Activated CD4-positive, alpha-beta memory T cell treated with anti-CD3 and anti-CD28 coated beads, Interleukin-2, amount 10 ng/mL, durations not matched to agents 7 days and 5 days (primary cell): ENCODE results near the gene RIC8B. TPM values are rescaled to one million over a fixed set of nuclear protein-coding genes. Genes with fewer than 3 reads are reported as not detected.

ENCODE experiments used
- CTCF ChIA-PET: fragments of 350-600 bp; sonication (Branson Sonifier 250); formaldehyde crosslinking; loops from one replicate; lab custom pipeline; 2021; ENCODE audit warnings: antibody characterized with exemption, inconsistent platforms; lab: Charles Lee
- POLR2A ChIA-PET: fragments of 350-600 bp; sonication (Branson Sonifier 250); formaldehyde crosslinking; loops from one replicate; lab custom pipeline; 2021; ENCODE audit warnings: antibody characterized with exemption; lab: Charles Lee
- DNase-seq: peaks from one replicate; pipeline ENCODE4 v3.0.0-alpha.2; 2020
- H3K27ac Mint-ChIP-seq: one replicate; pipeline ENCODE4 v1.8.0; 2021; ENCODE audit warnings: mild to moderate bottlenecking, mixed read lengths
- H3K27me3 Mint-ChIP-seq: one replicate; pipeline ENCODE4 v1.8.0; 2021; ENCODE audit warnings: mixed read lengths
- H3K36me3 Mint-ChIP-seq: one replicate; pipeline ENCODE4 v1.8.0; 2021; ENCODE audit warnings: low read depth, mixed read lengths
- H3K4me1 Mint-ChIP-seq: one replicate; pipeline ENCODE4 v1.8.0; 2021; ENCODE audit warnings: mixed read lengths
- H3K4me3 Mint-ChIP-seq: one replicate; pipeline ENCODE4 v1.8.0; 2021; ENCODE audit warnings: mild to moderate bottlenecking, mixed read lengths
- H3K9me3 Mint-ChIP-seq: one replicate; pipeline ENCODE4 v1.8.0; 2021; ENCODE audit warnings: mixed read lengths
- total RNA-seq, 2 experiments: library from RNA; stranded (reverse); gene quantifications; one replicate each; pipeline ENCODE4 v1.2.3, GENCODE V29; 2021

The RIC8B gene
- total RNA-seq, 2 experiments from 2014 or later, result 9.1 to 11.6 TPM

DNA sequence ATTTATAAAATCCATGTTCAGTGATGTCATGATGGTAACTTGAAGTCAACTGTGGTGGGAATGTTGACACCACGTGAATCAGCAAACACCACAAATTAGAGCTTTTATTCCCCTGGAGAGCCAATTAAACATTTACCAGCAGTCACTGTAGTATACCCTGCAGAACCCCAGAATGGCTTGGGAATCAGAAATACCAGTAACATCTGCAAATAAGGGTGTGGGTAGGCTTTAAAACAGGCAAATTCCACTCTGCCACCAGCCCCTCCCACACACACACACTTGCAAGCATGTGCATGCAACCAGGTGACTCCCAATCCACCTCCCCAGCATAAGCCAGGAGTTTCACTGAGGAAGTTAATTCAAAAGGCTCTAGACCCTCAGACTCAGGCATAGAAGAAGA, 117.6 kb downstream of the RIC8B start:
- DNase-seq, result no peak
- H3K27ac Mint-ChIP-seq, result no peak overlapping the region
- no peaks in the 10 kb centered on the region for H3K27me3 Mint-ChIP-seq
- POLR2A ChIA-PET, result no interaction called here
- CTCF ChIA-PET, result no interaction called here
- H3K36me3 Mint-ChIP-seq, result peaks cover 5% of the 10 kb centered on the region
- peaks cover 2% of the 10 kb centered on the region for H3K9me3 Mint-ChIP-seq
- H3K4me3 Mint-ChIP-seq, result no peak overlapping the region
- peaks cover 7% of the 10 kb centered on the region for H3K4me1 Mint-ChIP-seq

DNA sequence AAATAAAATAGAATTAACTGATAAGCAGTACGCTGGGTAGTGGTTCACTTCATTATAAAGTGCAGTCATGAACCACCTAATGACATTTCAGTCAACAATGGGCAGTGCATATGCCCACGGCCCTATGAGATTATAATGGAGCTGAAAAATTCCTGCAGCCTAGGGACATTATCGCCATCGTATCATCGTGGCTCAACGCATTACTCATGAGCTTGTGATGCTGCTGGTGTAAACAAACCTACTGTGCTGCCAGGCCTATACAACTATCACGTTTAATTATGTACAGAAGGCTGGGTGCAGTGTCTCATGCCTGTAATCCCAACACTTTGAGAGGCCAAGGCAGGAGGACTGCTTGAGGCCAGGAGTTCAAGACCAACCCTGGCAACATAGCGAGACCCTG, 119.0 kb downstream of the RIC8B start:
- ChIA-PET POLR2A (no interaction called here), CTCF (no interaction called here)
- Mint-ChIP-seq H3K27me3 (no peaks in the 10 kb centered on the region), H3K4me1 (peaks cover 8% of the 10 kb centered on the region), H3K36me3 (peaks cover 2% of the 10 kb centered on the region), H3K27ac (no peak overlapping the region), H3K9me3 (peaks cover 2% of the 10 kb centered on the region), H3K4me3 (no peak overlapping the region)
- DNase-seq, result no peak

DNA sequence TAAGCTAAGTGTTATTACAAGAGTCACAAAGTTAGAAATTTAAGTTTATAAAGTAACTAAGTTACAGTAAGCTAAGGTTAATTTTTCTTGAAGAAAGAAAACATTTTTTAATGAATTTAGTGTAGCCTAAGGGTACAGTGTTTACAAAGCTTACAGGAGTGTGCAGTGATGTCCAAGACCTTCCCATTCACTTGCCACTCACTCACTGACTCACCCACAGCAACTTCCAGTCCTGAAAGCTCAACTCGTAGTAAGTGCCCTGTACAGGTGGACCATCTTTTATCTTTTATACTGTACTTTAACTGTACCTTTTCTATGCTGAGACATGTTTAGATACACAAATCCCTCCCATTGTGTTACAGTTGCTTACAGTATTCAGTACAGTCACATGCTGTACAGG, 120.3 kb downstream of the RIC8B start:
- Mint-ChIP-seq H3K4me1 (peaks cover 8% of the 10 kb centered on the region), H3K27ac (no peak overlapping the region), H3K9me3 (peaks cover 2% of the 10 kb centered on the region), H3K4me3 (no peak overlapping the region), H3K27me3 (no peaks in the 10 kb centered on the region), H3K36me3 (peaks cover 2% of the 10 kb centered on the region)
- CTCF ChIA-PET, result interaction anchor here (0.7 to 1.3 kb wide), 3 partner anchors 8 to 185 kb away, joined by 3 to 4 read pairs (median 4); no protein-coding TSS in a partner anchor
- POLR2A ChIA-PET, result no interaction called here
- no peak for DNase-seq

DNA sequence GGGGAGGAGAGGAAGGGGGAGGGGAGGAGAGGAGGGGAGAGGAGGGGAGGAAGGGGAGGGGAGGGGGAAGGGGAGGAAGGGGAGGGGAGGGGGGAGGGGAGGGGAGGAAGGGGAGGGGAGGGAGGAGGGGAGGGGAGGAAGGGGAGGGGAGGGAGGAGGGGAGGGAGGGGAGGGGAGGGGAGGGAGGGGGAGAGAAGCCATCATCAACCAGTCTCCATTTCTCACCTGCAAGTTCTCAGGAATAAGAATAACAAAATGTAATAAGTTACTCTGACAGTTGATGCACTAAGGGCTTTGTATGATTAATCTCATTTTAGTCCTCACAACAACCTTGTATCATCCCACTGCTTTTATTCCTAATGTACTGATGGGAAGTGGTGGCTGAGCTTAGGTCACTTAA, 122.1 kb downstream of the RIC8B start:
- ChIA-PET POLR2A (no interaction called here), CTCF (no interaction called here)
- H3K9me3 Mint-ChIP-seq, result peaks cover 2% of the 10 kb centered on the region
- DNase-seq, result no peak
- H3K4me1 Mint-ChIP-seq, result peaks cover 8% of the 10 kb centered on the region
- H3K27ac Mint-ChIP-seq, result no peak overlapping the region
- H3K36me3 Mint-ChIP-seq, result peaks cover 2% of the 10 kb centered on the region
- H3K4me3 Mint-ChIP-seq, result no peak overlapping the region
- H3K27me3 Mint-ChIP-seq, result peaks cover 2% of the 10 kb centered on the region

DNA sequence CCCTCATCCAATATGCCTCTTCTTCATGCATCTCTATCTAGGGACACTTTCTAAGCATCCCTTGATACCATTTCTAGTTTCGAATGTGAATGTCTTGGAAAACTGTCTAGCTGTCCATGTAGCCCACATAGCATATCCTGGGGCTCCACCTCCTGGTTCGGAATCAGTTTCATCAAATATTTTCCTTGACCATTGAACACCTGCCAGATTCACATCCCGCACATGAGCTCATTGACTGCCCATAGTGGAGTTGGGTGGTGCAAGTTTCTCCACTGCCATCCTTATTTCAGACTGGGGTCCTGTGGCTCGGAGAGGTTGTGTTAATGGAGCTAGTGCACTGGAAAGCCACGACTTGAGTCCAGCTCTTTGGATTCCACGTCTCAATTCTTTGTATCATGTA, 122.6 kb downstream of the RIC8B start:
- Mint-ChIP-seq H3K4me1 (peaks cover 8% of the 10 kb centered on the region), H3K9me3 (peaks cover 2% of the 10 kb centered on the region), H3K27me3 (peaks cover 4% of the 10 kb centered on the region), H3K36me3 (peaks cover 2% of the 10 kb centered on the region), H3K4me3 (no peak overlapping the region), H3K27ac (no peak overlapping the region)
- no peak for DNase-seq
- ChIA-PET POLR2A (no interaction called here), CTCF (interaction anchor here (0.6 kb wide), 1 partner anchor 10 kb away, joined by 3 read pairs; no protein-coding TSS in a partner anchor)

DNA sequence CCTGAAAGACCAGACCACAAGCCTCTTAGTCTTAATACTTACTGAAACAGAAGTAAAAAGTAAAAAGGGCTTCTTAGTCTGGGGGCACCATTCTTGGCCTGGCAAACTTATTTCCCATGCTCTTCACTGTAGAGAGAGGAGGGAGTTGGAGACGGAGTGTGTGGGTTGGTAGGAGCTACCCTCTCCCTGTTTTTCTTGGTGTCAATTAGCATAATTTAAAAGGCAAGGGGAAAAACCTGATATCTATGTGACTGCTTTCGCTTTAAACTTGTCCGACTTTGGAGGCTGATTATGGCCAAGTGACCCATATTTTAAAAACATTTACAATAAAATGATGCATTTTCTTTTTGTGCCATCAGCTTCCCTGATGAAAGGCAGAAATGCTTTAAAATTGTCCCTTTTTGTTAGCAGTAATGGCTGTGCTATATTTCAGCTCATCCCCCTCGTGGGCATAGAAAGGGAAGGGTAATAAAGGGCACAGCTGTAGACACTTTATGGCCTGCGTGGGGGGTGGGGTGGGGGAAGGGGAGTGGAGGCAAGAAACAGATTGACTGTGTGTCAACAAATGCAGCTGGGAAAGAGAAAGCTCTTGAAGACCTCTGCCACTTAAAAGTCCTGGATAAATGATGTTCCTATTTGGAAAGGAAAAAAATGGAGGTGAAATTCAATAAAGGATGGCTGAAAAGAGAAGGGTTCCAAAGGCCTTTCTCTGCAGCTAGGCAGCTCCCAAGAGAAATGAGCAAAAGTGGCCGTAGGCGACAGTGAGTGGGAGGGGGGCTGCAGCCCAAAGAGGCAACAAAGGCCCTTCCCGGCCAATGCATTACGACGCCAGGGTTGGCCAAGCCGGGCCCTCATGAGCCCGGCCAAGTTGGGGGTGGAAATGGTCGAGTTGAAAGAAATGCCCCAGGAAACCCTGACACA, 123.8 kb downstream of the RIC8B start:
- no peak overlapping the region for H3K27ac Mint-ChIP-seq
- no peak for DNase-seq
- POLR2A ChIA-PET, result no interaction called here
- H3K4me1 Mint-ChIP-seq, result peaks cover 11% of the 10 kb centered on the region
- H3K36me3 Mint-ChIP-seq, result peaks cover 2% of the 10 kb centered on the region
- no peak overlapping the region for H3K4me3 Mint-ChIP-seq
- H3K27me3 Mint-ChIP-seq, result peaks cover 14% of the 10 kb centered on the region
- CTCF ChIA-PET, result interaction anchor here (0.6 kb wide), 1 partner anchor 9 kb away, joined by 3 read pairs; no protein-coding TSS in a partner anchor
- H3K9me3 Mint-ChIP-seq, result peaks cover 2% of the 10 kb centered on the region

DNA sequence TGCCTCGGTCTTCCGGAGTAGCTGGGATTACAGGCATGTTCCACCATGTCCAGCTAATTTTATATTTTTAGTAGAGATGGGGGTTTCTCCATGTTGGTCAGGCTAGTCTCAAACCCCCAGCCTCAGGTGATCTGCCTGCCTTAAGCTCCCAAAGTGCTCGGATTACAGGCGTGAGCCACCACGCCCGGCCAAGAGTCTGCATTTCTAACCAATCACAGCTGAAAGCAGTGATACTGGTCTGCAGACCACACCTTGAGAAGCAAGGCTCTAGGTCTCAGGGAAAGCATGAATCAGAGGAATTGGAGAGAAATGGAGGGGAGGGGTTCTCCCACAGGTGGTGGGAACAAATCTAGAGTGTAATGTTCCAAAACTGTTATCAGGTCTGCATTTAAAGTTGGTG, 126.1 kb downstream of the RIC8B start:
- no peak for DNase-seq
- Mint-ChIP-seq H3K4me1 (peaks cover 17% of the 10 kb centered on the region), H3K9me3 (peaks cover 2% of the 10 kb centered on the region), H3K27ac (no peak overlapping the region), H3K4me3 (no peak overlapping the region), H3K27me3 (peaks cover 25% of the 10 kb centered on the region), H3K36me3 (peaks cover 2% of the 10 kb centered on the region)
- ChIA-PET CTCF (interaction anchor here (2.1 kb wide), 1 partner anchor 19 kb away, joined by 7 read pairs; no protein-coding TSS in a partner anchor), POLR2A (no interaction called here)

DNA sequence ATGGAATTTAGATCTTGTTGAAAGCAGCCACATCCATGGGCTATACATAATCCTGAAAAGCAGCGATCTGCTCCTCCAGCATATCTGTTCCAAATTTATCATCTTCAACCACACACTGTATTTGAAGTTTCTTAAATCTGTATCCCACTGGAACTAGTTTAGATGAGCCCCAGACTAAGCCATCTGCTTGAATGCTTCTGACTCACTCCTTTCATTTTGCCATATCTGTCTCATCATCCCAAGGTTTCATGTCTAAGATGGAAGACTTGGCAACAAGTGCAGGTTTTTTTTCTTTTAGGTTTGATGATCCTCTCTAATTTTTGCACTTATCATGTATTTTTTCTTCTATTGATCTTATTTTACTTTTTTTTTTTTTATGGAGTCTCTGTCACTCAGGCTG, 126.8 kb downstream of the RIC8B start:
- Mint-ChIP-seq H3K36me3 (no peaks in the 10 kb centered on the region), H3K4me1 (peaks cover 13% of the 10 kb centered on the region), H3K27ac (no peak overlapping the region), H3K9me3 (no peaks in the 10 kb centered on the region), H3K27me3 (peaks cover 26% of the 10 kb centered on the region), H3K4me3 (no peak overlapping the region)
- POLR2A ChIA-PET, result no interaction called here
- CTCF ChIA-PET, result interaction anchor here (2.1 kb wide), 1 partner anchor 18 kb away, joined by 7 read pairs; no protein-coding TSS in a partner anchor
- no peak for DNase-seq

DNA sequence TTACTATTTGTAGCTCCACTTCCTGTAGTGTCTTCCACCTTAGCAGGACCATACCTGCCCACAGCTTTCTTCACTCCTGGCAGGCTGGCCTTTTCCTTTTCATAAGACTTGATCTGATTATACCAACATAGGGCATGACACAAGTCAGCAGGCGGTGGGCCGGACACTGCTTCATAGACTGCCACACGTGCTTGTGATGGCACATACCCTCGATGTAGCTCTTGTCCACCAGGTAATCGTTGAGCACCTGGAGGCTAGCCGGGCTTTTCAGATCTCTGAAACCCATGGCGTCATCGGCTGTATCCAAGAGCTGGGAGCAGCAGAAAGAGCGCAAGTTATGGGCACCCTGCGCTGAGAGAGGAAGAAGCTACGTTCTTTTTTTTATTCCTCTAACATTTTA, 127.6 kb downstream of the RIC8B start:
- Mint-ChIP-seq H3K4me3 (no peak overlapping the region), H3K27me3 (peaks cover 31% of the 10 kb centered on the region), H3K9me3 (no peaks in the 10 kb centered on the region), H3K27ac (no peak overlapping the region), H3K36me3 (no peaks in the 10 kb centered on the region), H3K4me1 (peaks cover 10% of the 10 kb centered on the region)
- ChIA-PET CTCF (interaction anchor here (2.1 kb wide), 1 partner anchor 17 kb away, joined by 7 read pairs; no protein-coding TSS in a partner anchor), POLR2A (no interaction called here)
- no peak for DNase-seq

DNA sequence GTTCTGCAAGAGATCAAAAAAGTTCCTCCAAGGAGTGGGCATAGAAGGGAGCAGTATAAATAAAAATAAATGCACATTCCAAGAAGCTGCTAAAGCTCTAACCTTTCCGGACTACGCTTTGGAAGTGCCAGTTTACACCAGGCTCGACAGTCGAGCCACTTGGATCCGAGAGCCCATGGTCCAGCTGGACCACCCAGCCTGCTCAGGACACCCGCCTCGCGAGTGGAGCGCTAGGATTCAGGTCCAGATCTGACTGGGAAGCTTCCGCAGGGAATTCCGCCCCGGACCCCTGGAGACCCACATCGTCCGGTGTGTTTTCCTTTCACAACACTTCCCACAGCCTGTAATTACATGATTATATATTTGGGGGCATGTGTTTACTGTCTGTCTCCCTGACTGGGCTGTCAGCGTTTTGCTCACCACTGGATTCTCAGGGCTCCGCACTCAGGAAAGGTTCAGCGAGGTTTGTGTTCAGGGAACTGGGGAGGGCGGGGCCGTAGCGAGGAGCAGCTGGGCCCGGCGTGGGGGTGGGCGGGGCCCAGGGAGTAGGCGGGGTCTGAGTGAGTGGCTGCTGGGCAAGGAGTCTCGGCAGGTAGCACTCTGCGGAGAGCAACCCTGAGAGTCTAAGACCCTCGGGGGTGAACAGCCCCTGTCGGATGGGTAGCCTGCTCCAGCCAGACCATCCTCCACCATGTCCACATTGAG, 128.9 kb downstream of the RIC8B start:
- POLR2A ChIA-PET, result no interaction called here
- H3K9me3 Mint-ChIP-seq, result no peaks in the 10 kb centered on the region
- peaks cover 33% of the 10 kb centered on the region for H3K27me3 Mint-ChIP-seq
- H3K4me1 Mint-ChIP-seq, result peaks cover 9% of the 10 kb centered on the region
- peak; percentile 80 for DNase-seq
- H3K4me3 Mint-ChIP-seq, result no peak overlapping the region
- CTCF ChIA-PET, result interaction anchor here (1.0 kb wide), 1 partner anchor 9 kb away, joined by 4 read pairs; no protein-coding TSS in a partner anchor
- H3K27ac Mint-ChIP-seq, result no peak overlapping the region
- H3K36me3 Mint-ChIP-seq, result no peaks in the 10 kb centered on the region

DNA sequence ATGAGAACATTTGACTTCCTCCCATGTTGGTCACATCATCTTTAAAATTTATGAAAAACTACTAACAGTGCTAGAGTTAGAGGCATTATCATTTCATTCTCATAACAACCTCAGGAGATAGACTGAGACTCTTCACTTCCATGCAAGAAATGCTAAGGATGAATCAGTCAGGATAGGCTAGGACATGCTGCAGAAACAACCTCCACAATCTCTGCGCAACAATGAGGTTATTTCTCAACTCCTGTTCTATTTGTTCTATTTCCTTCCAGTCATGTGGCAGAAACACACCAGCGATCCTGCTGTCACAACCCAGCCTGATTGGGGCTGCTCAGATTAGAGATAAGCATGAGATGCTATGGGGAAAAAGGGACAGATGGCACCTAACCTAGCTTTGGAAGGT, 132.2 kb downstream of the RIC8B start:
- Mint-ChIP-seq H3K4me3 (no peak overlapping the region), H3K27me3 (peaks cover 31% of the 10 kb centered on the region), H3K9me3 (no peaks in the 10 kb centered on the region), H3K36me3 (no peaks in the 10 kb centered on the region), H3K27ac (no peak overlapping the region), H3K4me1 (peaks cover 23% of the 10 kb centered on the region)
- POLR2A ChIA-PET, result no interaction called here
- DNase-seq, result no peak
- CTCF ChIA-PET, result interaction anchor here (0.6 to 2.6 kb wide), 5 partner anchors 9 to 195 kb away, joined by 3 to 9 read pairs (median 3); no protein-coding TSS in a partner anchor

DNA sequence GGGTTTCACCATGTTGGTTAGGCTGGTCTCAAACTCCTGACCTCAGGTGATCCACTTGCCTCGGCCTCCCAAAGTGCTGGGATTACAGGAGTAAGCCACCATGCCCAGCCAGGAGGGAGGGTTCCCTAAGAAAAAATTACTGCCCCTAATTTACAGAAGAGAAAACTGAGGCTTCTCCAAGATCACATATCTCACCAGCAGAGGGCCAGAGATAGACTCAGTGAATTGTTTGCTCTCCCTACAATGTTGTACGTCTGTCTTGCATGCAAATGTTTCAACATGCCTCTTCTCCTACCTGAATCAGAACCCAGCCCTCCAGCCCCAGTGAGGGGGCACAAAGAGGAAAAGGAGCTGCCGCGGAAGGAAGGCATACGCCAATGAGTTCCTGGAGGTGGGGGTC, 132.9 kb downstream of the RIC8B start:
- no peak overlapping the region for H3K4me3 Mint-ChIP-seq
- ChIA-PET CTCF (interaction anchor here (0.6 to 1.5 kb wide), 3 partner anchors 12 to 159 kb away, joined by 3 to 11 read pairs (median 6); no protein-coding TSS in a partner anchor), POLR2A (no interaction called here)
- DNase-seq, result no peak
- H3K27me3 Mint-ChIP-seq, result peaks cover 27% of the 10 kb centered on the region
- no peaks in the 10 kb centered on the region for H3K36me3 Mint-ChIP-seq
- H3K27ac Mint-ChIP-seq, result no peak overlapping the region
- H3K9me3 Mint-ChIP-seq, result no peaks in the 10 kb centered on the region
- H3K4me1 Mint-ChIP-seq, result peaks cover 23% of the 10 kb centered on the region

DNA sequence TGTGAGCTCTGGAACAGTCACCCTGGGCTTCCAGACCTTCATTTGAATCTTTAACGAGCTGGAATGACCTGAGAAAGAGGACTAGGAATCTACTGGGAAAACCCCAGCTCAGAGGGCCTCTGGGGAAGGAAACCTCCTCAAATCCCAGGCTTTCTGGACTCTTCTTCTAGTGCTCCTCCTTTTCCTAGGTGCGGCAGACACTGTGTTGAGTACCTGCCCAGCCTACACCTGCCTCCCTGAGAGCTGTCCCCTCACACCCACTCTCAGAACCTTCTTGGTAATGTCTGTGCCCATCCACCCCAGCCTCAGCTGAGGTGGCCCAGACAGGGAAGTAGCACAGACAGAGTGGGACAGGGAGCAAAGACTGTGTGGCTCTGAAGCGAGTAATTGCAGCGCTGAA, 133.4 kb downstream of the RIC8B start:
- no peak overlapping the region for H3K27ac Mint-ChIP-seq

More for the DNA sequence above, 133.4 kb downstream of the RIC8B start:
- ChIA-PET POLR2A (no interaction called here), CTCF (interaction anchor here (0.6 to 1.5 kb wide), 2 partner anchors 11 to 19 kb away, joined by 3 to 11 read pairs; no protein-coding TSS in a partner anchor)
- H3K36me3 Mint-ChIP-seq, result no peaks in the 10 kb centered on the region
- peaks cover 23% of the 10 kb centered on the region for H3K4me1 Mint-ChIP-seq
- H3K9me3 Mint-ChIP-seq, result no peaks in the 10 kb centered on the region
- no peak overlapping the region for H3K4me3 Mint-ChIP-seq
- H3K27me3 Mint-ChIP-seq, result peaks cover 23% of the 10 kb centered on the region
- DNase-seq, result no peak
